Measurements from ENCODE around the gene GRIK5.

GRIK5 gene

GRCh38 chr19:42114412-42114811 lies 44.4 kb upstream of the GRIK5 start:
- Histone ChIP-seq H3K9me2 (replicated peaks; ENCODE audit: control insufficient read depth, low read length) (no peaks in the 10 kb centered on the region), H3K27ac (ENCODE audit: low read depth, low read length) (peak overlapping the region; percentile 98), H3K9me3 (ENCODE audit: control insufficient read depth, insufficient read depth, low read length) (no peaks in the 10 kb centered on the region), H3K27me3 (ENCODE audit: control insufficient read depth, low read length) (no peaks in the 10 kb centered on the region), H3K4me2 (ENCODE audit: low read length) (peak overlapping the region; percentile 96), H3K79me2 (ENCODE audit: control insufficient read depth, low read length) (peaks cover 36% of the 10 kb centered on the region), H3F3A (ENCODE audit: control insufficient read depth, insufficient read depth) (peaks cover 72% of the 10 kb centered on the region), H3K36me3 (ENCODE audit: control insufficient read depth, low read length) (peaks cover 89% of the 10 kb centered on the region), H3K4me3 (ENCODE audit: low read length) (peak overlapping the region; percentile 74), H4K20me1 (ENCODE audit: control insufficient read depth, insufficient read depth, low read depth, low read length) (no peaks in the 10 kb centered on the region), H3K4me1 (ENCODE audit: control insufficient read depth, low read length) (peaks cover 100% of the 10 kb centered on the region)
- TF ChIP-seq EZH2phosphoT487 (IDR thresholded peaks at IDR 0.05; ENCODE audit: borderline replicate concordance, low read length): no peak
- TF ChIP-seq CTCF (IDR thresholded peaks at IDR 0.05; ENCODE audit: low read depth, low read length, poor library complexity, severe bottlenecking): no peak

- Histone ChIP-seq H3K9me3 (ENCODE audit: control insufficient read depth, insufficient read depth, low read length) (no peaks in the 10 kb centered on the region), H3K4me2 (ENCODE audit: low read length) (peak overlapping the region; percentile 96), H3K36me3 (ENCODE audit: control insufficient read depth, low read length) (peaks cover 88% of the 10 kb centered on the region), H3K9me2 (replicated peaks; ENCODE audit: control insufficient read depth, low read length) (no peaks in the 10 kb centered on the region), H3K4me3 (ENCODE audit: low read length) (peak overlapping the region; percentile 74), H3K27me3 (ENCODE audit: control insufficient read depth, low read length) (no peaks in the 10 kb centered on the region), H4K20me1 (ENCODE audit: control insufficient read depth, insufficient read depth, low read depth, low read length) (no peaks in the 10 kb centered on the region), H3F3A (ENCODE audit: control insufficient read depth, insufficient read depth) (peaks cover 72% of the 10 kb centered on the region), H3K4me1 (ENCODE audit: control insufficient read depth, low read length) (peaks cover 100% of the 10 kb centered on the region), H3K79me2 (ENCODE audit: control insufficient read depth, low read length) (peaks cover 37% of the 10 kb centered on the region), H3K27ac (ENCODE audit: low read depth, low read length) (peak overlapping the region; percentile 98)
- TF ChIP-seq EZH2phosphoT487 (IDR thresholded peaks at IDR 0.05; ENCODE audit: borderline replicate concordance, low read length): no peak
- TF ChIP-seq CTCF (IDR thresholded peaks at IDR 0.05; ENCODE audit: low read depth, low read length, poor library complexity, severe bottlenecking): peak; percentile 22
Measured at GRCh38 chr19:42113641-42114348, 43.8 kb upstream of the GRIK5 start.

- Histone ChIP-seq H3K4me3 (ENCODE audit: low read length) (no peak overlapping the region), H3K27me3 (ENCODE audit: control insufficient read depth, low read length) (no peaks in the 10 kb centered on the region), H3K79me2 (ENCODE audit: control insufficient read depth, low read length) (peaks cover 46% of the 10 kb centered on the region), H3K36me3 (ENCODE audit: control insufficient read depth, low read length) (peaks cover 82% of the 10 kb centered on the region), H3K27ac (ENCODE audit: low read depth, low read length) (peak overlapping the region; percentile 90), H3K4me1 (ENCODE audit: control insufficient read depth, low read length) (peaks cover 90% of the 10 kb centered on the region), H3K9me2 (replicated peaks; ENCODE audit: control insufficient read depth, low read length) (no peaks in the 10 kb centered on the region), H4K20me1 (ENCODE audit: control insufficient read depth, insufficient read depth, low read depth, low read length) (no peaks in the 10 kb centered on the region), H3F3A (ENCODE audit: control insufficient read depth, insufficient read depth) (peaks cover 62% of the 10 kb centered on the region), H3K9me3 (ENCODE audit: control insufficient read depth, insufficient read depth, low read length) (no peaks in the 10 kb centered on the region), H3K4me2 (ENCODE audit: low read length) (no peak overlapping the region)
- TF ChIP-seq EZH2phosphoT487 (IDR thresholded peaks at IDR 0.05; ENCODE audit: borderline replicate concordance, low read length) (no peak), CTCF (IDR thresholded peaks at IDR 0.05; ENCODE audit: low read depth, low read length, poor library complexity, severe bottlenecking) (no peak)
Measured at GRCh38 chr19:42111811-42112210, 41.8 kb upstream of the GRIK5 start.

All from DOHH2 (cell line).